ENCODE data around the gene UQCC2. TPM values are rescaled to one million over a fixed set of nuclear protein-coding genes. Genes with fewer than 3 reads are reported as not detected.

Gene UQCC2
- total RNA-seq (1 to 10 TPM; 6.8 to 8.3 TPM), polyA plus RNA-seq (10 to 100 TPM; 36.5 to 75.9 TPM)

GRCh38 chr6:33711140-33712129, at the start of gene UQCC2:
TSS of gene UQCC2 (minus strand) at chr6:33711700. CDS start at chr6:33711686, 14 bp downstream.
- 1% methylated on average over 73 of the region's 73 CpGs for WGBS
- no peak for TF ChIP-seq NR2F2 (IDR thresholded peaks at IDR 0.05)
- TF ChIP-seq REST (IDR thresholded peaks at IDR 0.05), result peak; percentile 53
- no peak for TF ChIP-seq FOXA2 (IDR thresholded peaks at IDR 0.05)
- peak; percentile 99 for TF ChIP-seq YY1 (IDR thresholded peaks at IDR 0.05)
- TF ChIP-seq CTCF (IDR thresholded peaks at IDR 0.05; ENCODE audit: low read depth, low read length, missing input control), result peak; percentile 57
- peak; percentile 54 for TF ChIP-seq MAX (IDR thresholded peaks at IDR 0.05)
- TF ChIP-seq SP1 (IDR thresholded peaks at IDR 0.05), result peak; percentile 19
- no peak for TF ChIP-seq GABPA (IDR thresholded peaks at IDR 0.05 in 1 of 2, conservative IDR thresholded peaks at IDR 0.05 in 1 of 2)
- TF ChIP-seq ZBTB33 (IDR thresholded peaks at IDR 0.05), result peak; percentile 40
- TF ChIP-seq TAF1 (conservative IDR thresholded peaks at IDR 0.05), result peak; percentile 55
- peak; percentile 91 to 94 for TF ChIP-seq RAD21 (IDR thresholded peaks at IDR 0.05)
- no peak for TF ChIP-seq ATF3 (IDR thresholded peaks at IDR 0.05)
- TF ChIP-seq JUND (IDR thresholded peaks at IDR 0.05), result peak in 1 of 2 donors; percentile 20
- H3K4me1 ChIP-seq (ENCODE audit: control insufficient read depth in 4 of 4, insufficient read depth in 4 of 4, low read length in 3 of 4), result peaks cover 0 to 19% (median 15%) of the 10 kb centered on the region in 4 donors
- DNase-seq (ENCODE audit: low spot score), result peak; percentile 95
- peak within 1 kb of the TSS; percentile 91 to 98 for H3K27ac ChIP-seq (ENCODE audit: low read depth in 1 of 2, low read length in 2 of 2)
- no peaks in the 10 kb centered on the region for H3K27me3 ChIP-seq (ENCODE audit: control insufficient read depth in 4 of 4, insufficient read depth in 4 of 4, low read length in 3 of 4)
- H3K9me3 ChIP-seq (ENCODE audit: control insufficient read depth in 4 of 4, low read length in 3 of 4), result no peaks in the 10 kb centered on the region
- peaks cover 0 to 8% (median 2%) of the 10 kb centered on the region in 4 donors for H3K36me3 ChIP-seq (ENCODE audit: control insufficient read depth in 4 of 4, insufficient read depth in 3 of 4, low read depth in 1 of 4, low read length in 3 of 4)
- peak within 1 kb of the TSS; percentile 45 to 54 for H3K9ac ChIP-seq (ENCODE audit: low read depth in 1 of 2, low read length in 2 of 2)
- H3K4me3 ChIP-seq (ENCODE audit: low read depth in 1 of 3, low read length in 3 of 3), result peak within 1 kb of the TSS; percentile 68 to 92 (median 85)

All from liver (tissue), 9 donors.